Left cardiac atrium (tissue), 4 donors: ENCODE results near the gene CAMKK2. TPM values are rescaled to one million over a fixed set of nuclear protein-coding genes. Genes with fewer than 3 reads are reported as not detected.
A peak's percentile ranks its signal among the peaks of the same experiment; 100 is the strongest.
"Not testable (repeated sequence)": the region's sequence is repeated elsewhere in the genome, so short reads cannot be mapped to it uniquely, and the experiment has no call there.

ENCODE experiments used
- ATAC-seq, 2 donors: fragments of 200-7000 bp; cut with Tn5 transposase; one replicate each; pipeline ENCODE4 v1.9.1; 2020; ENCODE audit warnings: mild to moderate bottlenecking in 2 of 2, moderate library complexity in 2 of 2
- DNase-seq: peaks from one replicate; pipeline ENCODE4 v3.0.0-alpha.2; 2020
- intact Hi-C, 2 donors: fragments of 100-400 bp; cut with DNase I; formaldehyde crosslinking; loops; one replicate each; pipeline versions ENCODE4 v1.14.1 to v1.15.1; 2022 to 2023
- long read RNA-seq: library from polyadenylated mRNA; unstranded; transcript quantifications from one replicate; pipeline ENCODE4 v2.0.0, GENCODE V29; 2021
- total RNA-seq, 2 donors: library from RNA; stranded (reverse); fragmentation: NEBNext Ultra II Directional; extraction: Animal tissue kit (Norgen Biotek cat#: 25700); gene quantifications; one replicate each; pipeline ENCODE4 v1.2.1, GENCODE V29; 2021
- donor health status: DM: no; HTN: yes; CAD: no.
- donor health status: DM: no; HTN: yes; CAD: no; lungs with severe emphysema.
- donor health status: DM: yes; HTN: yes; CAD: no.
- donor health status: Dilated cardiomyopathy.

CAMKK2 gene
- 10 to 100 TPM; 22.0 to 23.1 TPM for total RNA-seq
- long read RNA-seq, transcript CAMKK2-208 (16 exons, 2,006 nt): major isoform, 5 of 22 reads
- long read RNA-seq, partial matches to known transcripts: 7 of 22 reads
- long read RNA-seq, other reads (novel, unspliced or antisense): 9 of 22 reads

DNA sequence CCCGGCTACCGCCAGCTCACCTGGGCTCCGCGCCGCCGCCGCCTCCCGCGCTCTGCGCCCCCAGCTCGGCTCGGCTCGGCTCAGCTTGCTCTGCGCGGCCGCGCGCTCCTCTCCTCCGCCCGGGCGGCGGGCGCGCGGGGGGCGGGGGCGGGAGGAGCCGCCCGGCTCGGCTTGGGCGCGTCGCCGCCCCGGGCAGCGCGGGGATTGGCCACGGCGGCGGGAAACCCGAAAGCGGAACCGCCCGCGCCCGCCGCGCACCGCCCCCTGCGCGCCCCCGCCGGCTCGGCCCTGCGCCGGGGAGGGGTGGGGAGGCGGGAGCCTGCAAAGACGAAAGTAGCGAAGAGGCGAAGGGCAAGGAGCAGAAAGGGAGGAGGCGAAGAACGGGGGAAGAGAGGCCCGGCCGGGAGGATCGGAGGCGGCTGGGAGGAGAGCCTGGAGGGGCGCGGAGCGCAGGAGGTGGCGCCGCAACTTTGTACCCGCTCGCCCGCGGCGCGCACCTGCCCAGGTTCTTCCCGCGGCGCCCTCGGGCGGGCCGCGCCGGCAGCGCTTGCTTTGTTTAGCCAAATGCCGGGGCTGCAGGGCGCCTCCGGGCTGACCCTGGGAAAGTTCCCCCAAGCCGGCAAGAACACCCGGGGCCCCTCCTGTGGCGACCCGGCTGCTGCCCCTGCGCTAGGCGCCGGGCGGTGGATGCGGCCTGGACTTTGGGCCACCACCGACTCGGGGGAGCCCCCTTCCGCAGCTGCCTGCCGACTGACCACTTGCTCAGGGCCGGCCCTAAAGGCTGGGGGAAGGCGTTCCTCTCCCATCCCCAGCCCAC, at the start of gene CAMKK2:
Gene CAMKK2 (minus strand): TSS at position 92 of the 817 bp plus-strand sequence. CDS start 22,183 bp downstream, outside the sequence.
- DNase-seq (peak; percentile 88), ATAC-seq (peak; percentile 95 to 97)
- intact Hi-C loops: no loop called here

DNA sequence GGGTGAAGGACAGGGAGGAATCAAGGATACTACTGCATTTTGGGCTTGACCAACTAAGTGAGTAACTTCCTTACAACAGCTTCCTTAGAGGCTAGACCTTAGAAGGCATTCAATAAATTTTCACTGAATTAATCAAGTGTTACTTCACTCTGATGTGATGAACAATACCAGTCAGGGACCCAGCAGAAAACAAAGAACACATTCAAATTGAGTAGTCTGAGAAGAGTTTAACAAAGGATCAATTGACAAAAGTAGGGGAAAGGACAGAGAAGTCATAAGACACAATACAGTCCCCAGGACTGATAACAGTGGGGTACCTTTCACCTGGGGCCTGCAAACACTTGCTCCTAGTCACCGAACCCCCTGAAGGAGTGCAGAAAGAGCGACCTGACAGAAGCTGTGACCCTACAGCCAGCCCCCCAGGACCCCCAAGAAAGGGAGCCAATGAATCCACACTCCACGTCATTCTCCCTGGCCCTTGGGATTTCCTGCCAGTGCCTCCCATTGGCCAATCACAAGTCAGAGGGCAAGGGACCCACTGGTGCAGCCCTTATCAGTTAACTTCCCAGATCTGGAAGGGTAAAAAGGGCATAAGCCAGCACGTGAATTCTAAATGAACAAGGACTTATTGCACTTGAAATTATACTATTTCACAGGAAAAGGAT, 48.8 kb upstream of the CAMKK2 start:
- intact Hi-C loops: no loop called here
- ATAC-seq: no peak
- no peak for DNase-seq

DNA sequence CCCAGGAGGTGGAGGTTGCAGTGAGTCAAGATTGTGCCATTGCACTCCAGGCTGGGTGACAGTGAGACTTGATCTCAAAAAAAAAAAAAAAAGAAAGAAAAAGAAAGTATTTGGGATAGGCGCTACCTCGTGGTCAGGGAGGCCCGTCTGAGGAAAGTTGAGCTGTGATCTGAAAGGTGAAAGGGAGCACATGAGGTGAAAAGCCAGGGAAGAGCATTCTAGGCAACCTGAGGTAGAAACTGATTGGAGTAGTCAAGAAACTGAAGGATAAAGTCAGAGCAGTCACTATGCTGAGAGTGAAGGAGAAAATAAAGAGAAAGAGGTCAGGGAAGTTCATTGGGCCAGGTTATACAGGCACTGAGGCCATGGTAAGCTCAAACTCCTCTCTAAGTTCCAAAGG, 48.0 kb upstream of the CAMKK2 start:
- DNase-seq (no peak), ATAC-seq (no peak)
- intact Hi-C loops: loop anchor here in 1 of 2 donors (5.0 kb wide), 1 partner anchor 167 kb away; no protein-coding TSS in a partner anchor

DNA sequence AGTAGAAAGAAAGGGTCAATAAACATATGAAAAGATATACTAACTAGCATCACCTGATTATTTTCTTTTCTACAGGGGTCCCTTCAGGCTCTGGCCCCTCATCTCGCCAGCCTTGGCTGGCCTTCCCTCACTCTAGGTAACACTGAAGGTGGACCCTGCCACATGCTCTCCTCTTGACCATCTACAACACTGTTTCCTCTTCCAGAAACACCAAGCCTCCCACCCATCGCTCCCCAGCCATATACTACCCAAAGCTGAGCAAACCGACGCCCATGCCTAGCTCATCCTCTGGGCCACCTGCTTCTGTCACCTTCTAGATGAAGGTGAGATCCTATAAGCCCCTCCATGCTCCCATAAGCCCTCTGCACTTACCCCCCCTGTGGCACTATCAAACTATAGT, 40.9 kb upstream of the CAMKK2 start:
- ATAC-seq: no peak
- no peak for DNase-seq
- intact Hi-C loops: loop anchor here in 1 of 2 donors (5.0 kb wide), 1 partner anchor 105 kb away; no protein-coding TSS in a partner anchor

DNA sequence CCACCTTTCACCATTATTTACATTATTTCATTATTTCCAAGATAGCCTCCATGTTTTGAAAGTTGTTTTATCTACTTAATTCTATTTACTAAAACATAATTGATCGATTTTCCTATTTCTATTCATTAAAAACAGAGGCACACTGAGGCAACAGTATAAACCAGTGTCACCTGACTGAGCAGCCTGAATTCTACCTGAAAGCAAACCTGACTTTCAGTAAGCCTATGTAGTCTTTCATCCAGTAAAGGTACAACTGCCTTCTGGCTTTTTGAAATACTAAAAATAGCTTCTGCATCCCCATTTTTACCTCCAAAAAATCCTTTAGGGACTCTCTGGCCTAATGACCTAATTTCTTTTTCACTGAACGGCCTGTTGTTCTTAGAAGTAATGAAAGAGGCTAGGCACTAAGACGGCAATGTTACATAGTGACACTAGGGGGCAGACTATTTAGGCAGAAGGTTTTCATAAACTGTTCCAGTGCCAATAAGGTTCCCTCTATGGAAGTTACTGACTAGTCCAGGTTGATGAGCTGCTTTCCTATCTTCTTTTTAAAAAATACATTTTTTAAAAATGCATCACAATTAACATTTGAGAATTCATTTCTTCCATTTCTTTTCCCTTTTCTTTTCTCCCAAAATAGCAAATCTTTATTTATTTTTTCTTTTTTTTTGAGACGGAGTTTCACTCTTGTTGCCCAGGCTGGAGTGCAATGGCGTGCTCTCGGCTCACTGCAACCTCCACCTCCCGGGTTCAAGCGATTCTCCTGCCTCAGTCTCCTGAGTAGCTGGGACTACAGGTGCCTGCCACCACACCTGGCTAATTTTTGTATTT, 38.2 kb upstream of the CAMKK2 start:
- DNase-seq (no peak), ATAC-seq (peak; percentile 77 to 91)
- intact Hi-C loops: loop anchor here (1.0 to 5.0 kb wide), 2 partner anchors 108 to 109 kb away; no protein-coding TSS in a partner anchor

DNA sequence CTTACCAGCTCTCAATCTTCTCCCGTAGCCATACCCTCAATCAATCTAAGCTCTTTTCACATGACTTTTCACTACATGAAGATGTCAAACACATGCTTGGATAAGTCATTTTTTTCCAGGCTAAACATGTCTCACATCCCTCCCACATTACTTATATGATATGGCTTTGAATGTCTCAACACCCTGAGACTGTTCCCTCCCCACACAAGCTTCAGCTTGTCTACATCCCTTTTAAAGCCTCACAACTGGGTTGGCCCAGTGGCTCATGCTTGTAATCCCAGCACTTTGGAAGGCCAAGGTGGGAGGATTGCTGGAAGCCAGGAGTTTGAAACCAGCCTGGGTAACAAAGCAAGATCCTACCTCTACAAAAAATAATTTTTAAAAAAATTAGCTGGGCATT, 37.2 kb upstream of the CAMKK2 start:
- DNase-seq (no peak), ATAC-seq (no peak)

DNA sequence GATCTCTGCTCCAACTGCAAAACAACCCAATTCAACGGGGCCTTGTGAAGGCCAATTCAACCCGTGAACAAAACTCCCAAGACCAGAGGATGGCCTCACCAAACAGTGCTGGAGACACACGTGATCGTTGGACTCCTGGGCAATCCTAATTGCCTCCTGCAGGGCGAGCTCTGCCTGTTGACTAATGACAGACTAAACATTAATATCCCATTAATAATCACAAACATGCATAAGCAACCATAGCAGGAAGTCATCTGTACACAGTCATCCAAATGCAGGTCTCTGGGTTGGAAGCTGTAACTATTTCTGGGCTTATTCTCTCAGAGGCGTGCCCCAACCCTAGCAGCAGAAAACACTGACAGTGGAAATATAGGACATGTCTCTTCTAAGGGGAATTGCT, 34.7 kb upstream of the CAMKK2 start:
- ATAC-seq: no peak
- intact Hi-C loops: no loop called here

More for the DNA sequence above, 37.2 kb upstream of the CAMKK2 start:
- intact Hi-C loops: loop anchor here in 1 of 2 donors (1.0 kb wide), 1 partner anchor 110 kb away; no protein-coding TSS in a partner anchor

DNA sequence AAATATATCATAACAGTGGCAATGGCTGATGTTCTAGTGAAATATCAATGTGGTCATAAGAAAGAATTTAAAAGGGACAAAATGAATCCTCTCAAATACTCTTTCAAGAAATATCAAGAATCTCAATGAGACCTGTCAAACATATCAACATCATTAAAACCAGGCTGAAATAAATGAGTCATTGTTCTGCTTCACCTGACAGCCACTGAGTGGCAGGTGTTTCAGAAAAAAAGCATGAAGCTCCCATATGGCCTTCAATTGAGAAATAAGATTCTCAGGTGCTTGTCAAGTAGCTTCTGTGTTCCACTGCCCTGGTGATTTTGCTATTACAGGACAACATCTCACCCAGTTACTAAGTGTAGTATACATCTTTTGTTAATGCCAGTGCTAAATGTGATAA, 34.2 kb upstream of the CAMKK2 start:
- intact Hi-C loops: no loop called here
- DNase-seq (no peak), ATAC-seq (no peak)

More for the DNA sequence above, 34.7 kb upstream of the CAMKK2 start:
- DNase-seq: no peak

DNA sequence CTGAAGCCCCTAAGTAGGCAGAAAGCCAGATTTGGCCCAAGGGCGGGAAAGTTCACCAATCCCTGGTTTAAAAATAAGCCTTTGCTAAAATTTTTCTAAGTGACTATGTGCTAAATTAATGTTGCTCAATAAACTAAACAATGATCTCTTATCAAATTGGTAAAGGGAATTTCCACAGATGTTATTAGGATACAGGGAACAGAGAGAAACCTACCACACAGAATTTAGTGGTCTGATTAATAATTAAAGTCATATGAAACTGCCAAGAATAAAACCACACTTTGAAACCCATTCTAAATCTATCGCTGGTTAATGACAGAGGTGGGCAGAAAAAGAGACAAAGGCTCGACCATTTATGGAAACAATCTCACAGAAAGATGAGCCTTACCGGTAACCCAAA, 33.7 kb upstream of the CAMKK2 start:
- no peak for DNase-seq
- no peak for ATAC-seq
- intact Hi-C loops: no loop called here

DNA sequence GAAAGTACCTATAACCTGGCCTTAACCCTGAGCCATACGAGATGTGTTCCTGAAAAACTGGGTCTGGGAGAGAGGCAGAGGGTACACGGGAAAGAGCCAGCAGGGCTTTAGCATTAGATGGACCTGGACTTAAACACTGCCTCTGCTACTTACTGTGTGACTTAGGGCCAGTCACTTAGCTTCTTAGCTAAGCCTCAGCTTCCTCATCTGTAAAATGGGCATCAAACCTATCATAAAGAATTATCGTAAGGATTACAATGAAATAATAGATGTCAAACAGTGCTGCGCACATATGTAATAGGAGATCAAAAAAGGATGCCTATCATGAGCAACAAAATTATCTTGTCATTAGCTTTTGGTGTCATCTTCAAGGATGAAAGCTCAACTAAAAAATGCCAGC, 32.1 kb upstream of the CAMKK2 start:
- no peak for ATAC-seq
- intact Hi-C loops: no loop called here
- DNase-seq: no peak

DNA sequence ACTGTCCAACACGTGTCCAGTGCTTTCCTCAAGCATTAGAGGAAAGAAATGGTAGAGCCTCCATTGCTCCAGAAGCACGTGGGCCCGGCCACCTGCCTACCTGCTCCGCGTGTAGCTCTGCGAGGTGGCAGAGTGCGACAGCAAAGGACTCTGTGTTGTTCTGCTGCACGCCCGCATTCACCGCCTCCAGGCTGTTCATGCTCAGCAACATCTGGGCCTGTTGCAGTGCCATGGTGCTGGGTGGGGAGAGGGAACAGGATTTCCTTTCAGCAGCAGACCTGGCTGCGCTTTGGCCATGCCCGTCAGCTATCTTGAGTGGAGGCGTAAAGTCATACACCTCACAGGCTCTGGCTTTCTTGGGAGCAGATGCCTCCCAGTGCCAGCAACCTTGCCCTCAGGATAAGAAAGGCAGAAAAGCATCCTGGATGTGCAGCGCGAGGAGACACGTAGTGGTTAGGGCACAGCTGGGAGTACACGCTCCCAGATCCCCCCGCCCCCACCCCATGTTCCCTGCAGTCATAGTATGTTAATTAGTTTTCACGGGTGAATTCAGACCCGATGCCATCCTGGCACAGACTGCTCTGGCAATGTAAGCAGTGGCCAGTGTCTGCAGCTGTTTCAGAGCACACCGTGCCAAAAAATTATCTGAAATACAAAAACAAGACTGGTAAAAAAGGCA, 30.6 kb upstream of the CAMKK2 start:
- DNase-seq (no peak), ATAC-seq (no peak)
- intact Hi-C loops: no loop called here

DNA sequence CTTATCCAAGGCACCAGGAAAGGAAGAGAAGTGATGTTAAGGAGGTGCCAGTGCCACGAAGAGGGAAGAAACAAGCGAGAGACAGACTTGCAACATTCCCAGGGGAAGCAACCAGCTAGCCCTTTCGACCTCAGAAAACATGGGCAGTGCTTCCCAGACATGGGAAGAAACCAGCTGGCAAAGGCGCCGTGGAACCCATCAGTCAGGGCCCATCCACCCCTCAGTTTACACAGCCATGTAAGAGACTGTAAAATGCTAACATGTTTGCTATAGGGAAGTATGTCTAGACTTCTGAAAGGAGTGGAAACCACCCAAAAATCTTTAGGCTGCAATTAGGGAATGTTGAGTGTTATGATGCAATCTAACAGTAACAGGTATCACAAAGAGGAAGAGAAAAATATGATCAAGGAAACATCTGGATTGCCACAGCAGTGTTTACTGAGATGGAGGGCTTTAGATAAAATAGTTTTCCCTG, 29.4 kb upstream of the CAMKK2 start:
- DNase-seq (no peak), ATAC-seq (no peak)
- intact Hi-C loops: no loop called here

DNA sequence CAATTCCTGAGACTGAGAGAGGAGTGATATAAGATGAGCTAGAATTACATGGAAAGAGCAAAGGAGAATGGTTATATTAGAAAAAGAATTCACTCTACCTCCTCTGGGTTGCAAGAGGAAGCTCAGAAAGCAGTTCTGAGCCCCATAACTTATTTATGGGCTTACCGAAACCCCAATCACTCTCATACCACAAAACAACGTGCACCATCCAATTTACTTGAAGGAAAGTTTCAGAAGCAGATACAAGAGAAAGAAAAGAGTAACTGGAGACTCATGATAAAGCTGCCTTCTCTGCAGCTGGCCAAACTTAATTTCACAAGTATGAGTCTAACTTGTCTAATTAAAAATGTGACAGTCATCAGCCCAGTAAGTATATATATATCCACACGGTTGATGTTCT, 27.4 kb upstream of the CAMKK2 start:
- intact Hi-C loops: no loop called here
- no peak for DNase-seq
- ATAC-seq: no peak

DNA sequence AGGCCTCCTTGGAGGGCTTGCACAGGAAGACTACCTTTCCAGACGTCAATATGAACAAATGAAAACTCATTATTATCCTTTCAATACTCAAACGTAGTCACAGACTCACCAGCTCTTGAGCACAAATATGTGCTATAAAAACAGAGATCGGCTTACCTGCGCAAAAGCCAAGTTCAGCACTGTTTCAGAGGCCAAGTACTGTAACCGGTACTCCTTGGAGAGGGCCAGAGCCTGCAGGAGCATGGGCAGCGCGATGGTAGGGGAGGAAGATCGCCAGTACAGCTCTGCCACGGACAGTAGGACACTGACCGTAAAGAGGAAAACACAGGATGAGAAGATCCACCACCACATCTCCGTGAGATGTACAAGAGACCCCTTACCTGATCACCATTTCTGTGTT, 21.6 kb upstream of the CAMKK2 start:
- DNase-seq (no peak), ATAC-seq (no peak)
- intact Hi-C loops: no loop called here

DNA sequence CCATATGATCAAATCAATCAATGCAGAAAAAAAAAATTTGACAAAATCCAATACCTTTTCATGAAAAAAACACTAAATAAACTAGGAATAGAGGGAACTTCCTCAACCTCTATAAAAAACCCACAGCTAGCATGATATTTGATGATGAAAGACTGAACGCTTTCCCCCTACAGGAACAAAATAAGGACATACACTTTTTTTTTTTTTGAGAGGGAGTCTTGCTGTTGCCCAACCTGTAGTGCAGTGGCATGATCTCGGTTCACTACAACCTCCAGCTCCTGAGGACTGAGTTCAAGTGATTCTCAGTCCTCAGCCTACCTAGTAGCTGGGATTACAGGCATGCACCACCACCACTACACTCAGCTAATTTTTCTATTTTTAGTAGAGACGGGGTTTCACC, 17.9 kb upstream of the CAMKK2 start:
- no peak for DNase-seq
- no peak for ATAC-seq
- intact Hi-C loops: no loop called here

DNA sequence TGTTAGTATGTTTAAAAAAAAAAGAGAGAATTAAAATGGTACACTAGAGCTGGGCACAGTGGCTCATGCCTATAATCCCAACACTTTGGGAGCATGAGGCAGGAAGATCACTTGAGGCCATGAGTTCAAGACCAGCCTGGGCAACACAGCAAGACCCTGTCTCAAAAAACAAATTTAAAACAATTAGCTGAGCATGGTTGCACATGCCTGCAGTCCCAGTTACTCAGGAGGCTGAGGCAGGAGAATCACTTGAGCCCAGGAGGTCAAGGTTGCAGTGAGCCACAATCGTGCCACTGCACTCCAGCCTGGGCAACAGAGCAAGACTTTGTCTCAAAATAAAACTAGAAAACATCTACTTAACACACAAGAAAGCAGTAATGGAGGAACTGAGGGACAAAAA, 13.7 kb upstream of the CAMKK2 start:
- ATAC-seq, intact Hi-C loops, DNase-seq: not testable (repeated sequence)

DNA sequence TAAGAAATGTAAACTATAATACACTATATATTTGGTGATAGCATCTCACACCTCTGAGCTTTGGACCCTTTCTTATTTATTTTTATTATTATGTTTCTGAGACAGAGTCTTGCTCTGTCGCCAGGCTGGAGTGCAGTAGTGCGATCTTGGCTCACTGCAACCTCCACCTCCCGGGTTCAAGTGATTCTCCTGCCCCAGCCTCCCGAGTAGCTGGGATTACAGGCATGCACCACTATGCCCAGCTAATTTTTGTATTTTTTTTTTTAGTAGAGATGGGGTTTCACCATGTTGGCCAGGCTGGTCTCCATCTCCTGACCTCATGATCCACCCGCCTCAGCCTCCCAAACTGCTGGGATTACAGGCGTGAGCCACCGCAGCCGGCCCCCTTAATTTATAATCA, 10.9 kb upstream of the CAMKK2 start:
- intact Hi-C loops, ATAC-seq, DNase-seq: not testable (repeated sequence)

DNA sequence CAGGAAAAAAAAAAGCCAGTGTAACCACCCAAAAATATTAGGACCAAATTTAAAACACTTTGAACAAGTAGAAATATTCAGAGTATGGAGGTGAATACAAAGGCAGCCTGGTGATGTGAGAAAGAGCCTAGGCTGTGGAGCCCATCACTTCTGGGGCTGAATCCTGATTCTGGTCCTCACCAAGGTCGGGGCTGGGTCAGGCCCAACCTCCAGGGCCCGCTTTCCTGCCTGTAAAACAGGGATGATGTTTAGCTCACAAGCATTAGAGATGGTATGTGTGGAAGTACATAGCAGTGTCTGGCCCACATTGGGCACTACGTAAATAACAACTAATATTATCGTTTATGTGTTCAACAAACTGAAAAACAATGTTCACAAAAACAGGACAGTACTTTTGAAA, 7.8 kb upstream of the CAMKK2 start:
- ATAC-seq (no peak), DNase-seq (no peak)
- intact Hi-C loops: no loop called here

DNA sequence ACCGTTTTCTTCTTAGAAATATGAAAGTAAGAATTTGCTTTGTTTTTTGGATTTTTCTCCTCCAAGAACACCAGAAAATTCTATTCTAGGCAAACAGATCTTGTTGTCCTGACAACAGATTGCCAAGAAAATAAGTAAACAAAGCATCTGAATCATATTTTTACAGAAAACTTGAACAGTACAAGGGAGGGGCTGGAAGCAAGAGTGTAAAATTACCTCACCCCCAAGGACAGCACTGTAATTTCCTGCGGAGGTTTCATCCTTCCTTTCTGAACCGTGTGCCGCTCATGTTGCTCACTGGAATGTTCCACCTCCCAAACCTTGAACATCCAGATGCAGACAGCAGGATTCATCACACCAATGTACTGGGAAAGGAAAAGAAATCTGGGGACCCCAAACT, 5.4 kb upstream of the CAMKK2 start:
- intact Hi-C loops: no loop called here
- ATAC-seq (no peak), DNase-seq (no peak)
